Psoas muscle (tissue), 8 donors: ENCODE measurements around the gene NGF. TPM values are rescaled to one million over a fixed set of nuclear protein-coding genes. Genes with fewer than 3 reads are reported as not detected.

Experiments used
- ATAC-seq, 4 donors: fragments of 200-7000 bp; cut with Tn5 transposase; one replicate each; pipeline ENCODE4 v1.9.1; 2020; ENCODE audit warnings: moderate library complexity in 3 of 4, mild to moderate bottlenecking in 2 of 4
- DNase-seq, 2 donors: peaks; one replicate each; pipeline ENCODE4 v3.0.0-alpha.2; 2020
- H3K27ac ChIP-seq: fragments of 200-600 bp; one replicate; pipeline ENCODE4 v1.8.0; 2022
- H3K27me3 ChIP-seq, 3 donors: fragments of 200-600 bp in 1 of 3; one replicate each; pipeline versions ENCODE4 v1.6.1 to v1.8.0; 2013 to 2022; ENCODE audit warnings: low read length in 2 of 3, mild to moderate bottlenecking in 2 of 3, moderate library complexity in 1 of 3; ENCODE audit not compliant: insufficient read depth in 3 of 3
- H3K36me3 ChIP-seq, 2 donors: fragments of 200-600 bp in 1 of 2; one replicate each; pipeline versions ENCODE4 v1.6.1 to v1.8.0; 2013 to 2022; ENCODE audit warnings: low read depth in 1 of 2, mild to moderate bottlenecking in 1 of 2, moderate library complexity in 1 of 2; ENCODE audit not compliant: insufficient read depth in 1 of 2
- H3K4me1 ChIP-seq: fragments of 200-600 bp; one replicate; pipeline ENCODE4 v1.8.0; 2022
- H3K4me3 ChIP-seq: fragments of 200-600 bp; one replicate; pipeline ENCODE4 v1.8.0; 2022; ENCODE audit warnings: mild to moderate bottlenecking
- H3K9me3 ChIP-seq: fragments of 200-600 bp; one replicate; pipeline ENCODE4 v1.8.0; 2022
- CTCF ChIP-seq: fragments of 200-600 bp; IDR thresholded peaks from one replicate; pipeline ENCODE4 v1.8.0; 2022; ENCODE audit warnings: antibody characterized with exemption
- WGBS, 3 donors: extraction: QIAGEN DNeasy Blood & Tissue Kit; methylation state at CpG; one replicate each; pipeline versions ENCODE4 v1.1.6 to v1.1.7; 2013; 5-methylcytosine and 5-hydroxymethylcytosine counted together
- intact Hi-C, 2 donors: fragments of 100-400 bp; cut with DNase I; formaldehyde crosslinking; loops; one replicate each; pipeline versions ENCODE4 v1.11.0 to v1.14.2; 2022
- polyA plus RNA-seq, 3 donors: library from polyadenylated mRNA; stranded (reverse); fragments of 200-250 nt; gene quantifications; one replicate each; pipeline ENCODE4 v1.2.3, GENCODE V29; 2013
- total RNA-seq, 4 donors: library from RNA; stranded (reverse); fragmentation: NEBNext Ultra II Directional in 2 of 4; extraction: Animal tissue kit (Norgen Biotek cat#: 25700) in 2 of 4; gene quantifications; one replicate each; pipeline versions ENCODE4 v1.2.1 to v1.2.4, GENCODE V29; 2021 to 2023
- donor health status: healthy with polysubstance abuse.
- donor health status: DM: no; HTN: no; CAD: no; lungs with moderate emphysema.
- donor health status: Bipolar disorder and iron deficiency.
- donor health status: healthy.
- donor health status: DM: yes; HTN: yes; CAD: no.
- donor health status: DM: no; HTN: no; CAD: no.
- donor health status: DM: no; HTN: no; CAD: no.
- donor health status: DM: yes; HTN: yes; CAD: no.

Gene NGF
- total and polyA plus RNA-seq, 7 donors = 0.27 to 1.4 (median 0.57) TPM

GRCh38 chr1:115252585-115252984, 85.5 kb downstream of the NGF start:
- intact Hi-C loops = no loop called here
- no peaks in the 10 kb centered on the region for H3K4me1 ChIP-seq
- peaks cover 7% of the 10 kb centered on the region for H3K9me3 ChIP-seq
- DNase-seq = no peak
- H3K27me3 ChIP-seq = no peaks in the 10 kb centered on the region
- WGBS, 3 donors = 46 to 52% (median 48%) methylated on average over 3 of the region's 3 CpGs
- no peak overlapping the region for H3K4me3 ChIP-seq
- no peak for ATAC-seq
- TF ChIP-seq CTCF = no peak
- H3K27ac ChIP-seq = no peak overlapping the region
- no peaks in the 10 kb centered on the region for H3K36me3 ChIP-seq

- Histone ChIP-seq H3K36me3 (no peaks in the 10 kb centered on the region), H3K4me1 (no peaks in the 10 kb centered on the region), H3K4me3 (no peak overlapping the region), H3K27me3 (no peaks in the 10 kb centered on the region), H3K9me3 (peaks cover 7% of the 10 kb centered on the region), H3K27ac (no peak overlapping the region)
- peak in 1 of 4 donors; percentile 28 for ATAC-seq
- DNase-seq = no peak
- 39 to 70% (median 55%) methylated on average over 2 of the region's 2 CpGs for WGBS, 3 donors
- intact Hi-C loops = no loop called here
- TF ChIP-seq CTCF = no peak
These were observed 86.2 kb downstream of the NGF start for GRCh38 chr1:115251856-115252255.

GRCh38 chr1:115251340-115251748, 86.7 kb downstream of the NGF start:
- H3K36me3 ChIP-seq = no peaks in the 10 kb centered on the region
- no peaks in the 10 kb centered on the region for H3K27me3 ChIP-seq
- peaks cover 7% of the 10 kb centered on the region for H3K9me3 ChIP-seq
- no peak overlapping the region for H3K4me3 ChIP-seq
- no peak for TF ChIP-seq CTCF
- H3K4me1 ChIP-seq = no peaks in the 10 kb centered on the region
- intact Hi-C loops = no loop called here
- 40 to 49% (median 45%) methylated on average over 2 of the region's 2 CpGs for WGBS, 3 donors
- DNase-seq = no peak
- no peak overlapping the region for H3K27ac ChIP-seq
- no peak for ATAC-seq

DNA sequence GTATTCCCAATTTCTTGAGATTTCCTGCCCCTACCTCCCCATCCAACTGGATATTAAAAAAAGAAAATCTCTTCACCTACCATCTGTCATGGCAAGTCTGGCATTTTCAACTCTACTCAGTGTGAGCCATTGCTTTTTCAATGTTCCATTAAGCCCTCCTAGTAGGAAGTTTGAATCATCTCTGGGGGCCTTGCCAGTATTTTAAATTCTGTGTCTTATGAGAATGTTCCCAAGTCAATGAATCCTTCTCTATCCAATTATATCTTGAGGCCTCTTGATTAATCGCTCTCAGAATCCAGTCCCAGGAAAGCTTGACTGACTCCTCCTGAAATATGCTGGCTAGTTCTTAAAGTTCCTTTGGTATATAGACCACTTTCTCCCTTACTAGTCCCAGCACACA, 91.5 kb downstream of the NGF start:
- no peak for TF ChIP-seq CTCF
- DNase-seq = no peak
- no peak for ATAC-seq
- no peaks in the 10 kb centered on the region for H3K27me3 ChIP-seq
- H3K4me3 ChIP-seq = no peak overlapping the region
- H3K4me1 ChIP-seq = no peaks in the 10 kb centered on the region
- no peaks in the 10 kb centered on the region for H3K36me3 ChIP-seq
- intact Hi-C loops = no loop called here
- H3K9me3 ChIP-seq = peaks cover 22% of the 10 kb centered on the region
- H3K27ac ChIP-seq = no peak overlapping the region
- 96 to 99% (median 98%) methylated on average over 1 of the region's 1 CpG for WGBS, 3 donors

GRCh38 chr1:115245227-115245626, 92.8 kb downstream of the NGF start:
- no peak for ATAC-seq
- no peak for DNase-seq
- intact Hi-C loops = no loop called here
- Histone ChIP-seq H3K36me3 (no peaks in the 10 kb centered on the region), H3K27ac (no peak overlapping the region), H3K27me3 (no peaks in the 10 kb centered on the region), H3K9me3 (peaks cover 22% of the 10 kb centered on the region), H3K4me1 (no peaks in the 10 kb centered on the region), H3K4me3 (no peak overlapping the region)
- TF ChIP-seq CTCF = no peak
- WGBS, 3 donors = 88 to 98% (median 95%) methylated on average over 1 of the region's 1 CpG
